KMS-11 (cell line): ENCODE data around the gene DDHD1.
A peak's percentile ranks its signal among the peaks of the same experiment; 100 is the strongest.

Experiments used
- H2AFZ ChIP-seq: fragments of 200-600 bp; sonication (generic); 2 replicates; pipeline ENCODE4 v1.6.1; 2016; ENCODE audit warnings: antibody characterized with exemption, mixed run types, low read depth
- H3K27ac ChIP-seq: fragments of 200-600 bp; sonication (generic); 2 replicates; pipeline ENCODE4 v1.6.1; 2016; ENCODE audit warnings: mild to moderate bottlenecking, mixed run types
- H3K27me3 ChIP-seq: fragments of 200-600 bp; sonication (generic); 2 replicates; pipeline ENCODE4 v1.6.1; 2017; ENCODE audit warnings: mild to moderate bottlenecking, low read depth, mixed run types, moderate library complexity; ENCODE audit not compliant: insufficient read depth
- H3K36me3 ChIP-seq: fragments of 200-600 bp; sonication (generic); 2 replicates; pipeline ENCODE4 v1.6.1; 2017; ENCODE audit warnings: mild to moderate bottlenecking, mixed run types; ENCODE audit not compliant: insufficient read depth
- H3K4me1 ChIP-seq: fragments of 200-600 bp; sonication (generic); 2 replicates; pipeline ENCODE4 v1.6.1; 2016; ENCODE audit warnings: mild to moderate bottlenecking, low read depth, mixed run types; ENCODE audit not compliant: poor library complexity, severe bottlenecking
- H3K4me2 ChIP-seq: fragments of 200-600 bp; sonication (generic); 2 replicates; pipeline ENCODE4 v1.7.0; 2016; ENCODE audit warnings: mild to moderate bottlenecking, mixed run types
- H3K4me3 ChIP-seq: fragments of 200-600 bp; sonication (generic); IDR thresholded peaks from 2 replicates; pipeline ENCODE4 v1.6.1; 2017; ENCODE audit warnings: low read depth, low read length, mixed read lengths; ENCODE audit not compliant: insufficient read depth
- H3K79me2 ChIP-seq: fragments of 200-600 bp; sonication (generic); 2 replicates; pipeline ENCODE4 v1.6.1; 2016; ENCODE audit warnings: low read depth, mixed run types; ENCODE audit not compliant: insufficient read depth
- H3K9ac ChIP-seq: fragments of 200-600 bp; sonication (generic); 2 replicates; pipeline ENCODE4 v1.6.1; 2016; ENCODE audit warnings: mild to moderate bottlenecking, mixed run types
- H4K20me1 ChIP-seq: fragments of 200-600 bp; sonication (generic); 2 replicates; pipeline ENCODE4 v1.6.1; 2016; ENCODE audit warnings: mild to moderate bottlenecking, mixed run types; ENCODE audit not compliant: insufficient read depth
- TF ChIP-seq, protein P1 (sequence below): fragments of 200-600 bp; sonication (generic); conservative IDR thresholded peaks from 2 replicates; pipeline ENCODE4 v1.6.1; 2017; ENCODE audit warnings: low read depth, mild to moderate bottlenecking, antibody characterized with exemption, low read length, moderate library complexity, mixed read lengths

Gene DDHD1

DNA sequence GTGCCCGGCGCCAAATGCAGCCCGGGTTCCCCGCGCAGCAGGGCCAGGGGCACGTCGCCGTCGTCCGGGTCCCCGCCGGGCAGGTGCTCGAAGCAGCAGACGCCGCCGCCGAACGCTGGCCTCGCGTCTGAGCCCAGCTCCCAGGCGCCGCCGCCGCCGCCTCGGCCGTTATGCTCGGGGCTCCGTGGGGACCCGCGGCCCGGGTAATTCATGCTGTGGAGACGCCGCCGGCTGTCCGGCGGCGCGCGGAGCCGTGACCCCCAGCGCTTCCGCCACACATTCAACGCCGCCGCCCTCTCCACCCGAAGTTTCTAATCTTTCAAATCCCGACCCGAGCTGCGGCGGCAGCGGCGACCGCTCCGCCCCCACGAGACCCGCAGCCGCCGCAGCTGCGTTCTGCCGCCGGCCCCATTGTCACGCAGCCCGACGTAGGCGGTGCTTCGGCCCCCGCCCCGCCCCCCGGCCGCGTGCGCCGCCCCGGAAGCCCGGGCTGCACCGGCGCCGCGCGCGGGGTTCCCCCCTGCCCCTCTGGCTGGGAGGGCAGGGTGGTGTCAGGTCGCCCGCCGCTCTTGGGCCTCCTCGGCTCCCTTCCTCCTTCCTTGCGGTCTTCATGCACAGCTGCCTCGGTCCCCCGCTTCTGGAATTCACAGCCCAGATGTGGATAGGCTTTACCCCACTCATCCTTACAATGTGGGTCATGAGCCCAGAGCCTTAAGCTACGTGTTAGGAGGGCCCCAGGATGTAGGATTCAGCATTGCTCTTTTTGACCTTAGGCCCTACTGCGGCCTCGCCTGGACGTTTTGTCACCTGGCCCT is at the start of gene DDHD1:
DDHD1 (minus strand) TSS at position 437 of the 815 bp plus-strand sequence; CDS start at position 212, 225 bp downstream.
- Histone ChIP-seq H3K36me3 (no peaks in the 10 kb centered on the region), H3K27ac (peak within 1 kb of the TSS; percentile 68), H3K4me2 (peak within 1 kb of the TSS; percentile 66), H3K4me1 (peaks cover 31% of the 10 kb centered on the region), H3K79me2 (peaks cover 41% of the 10 kb centered on the region), H4K20me1 (peaks cover 7% of the 10 kb centered on the region; the same call in 1 of the 2 replicates), H3K9ac (peak within 1 kb of the TSS; percentile 73), H2AFZ (peak within 1 kb of the TSS; percentile 79), H3K27me3 (no peaks in the 10 kb centered on the region), H3K4me3 (no peak within 1 kb of the TSS)
- TF ChIP-seq, protein P1, sequence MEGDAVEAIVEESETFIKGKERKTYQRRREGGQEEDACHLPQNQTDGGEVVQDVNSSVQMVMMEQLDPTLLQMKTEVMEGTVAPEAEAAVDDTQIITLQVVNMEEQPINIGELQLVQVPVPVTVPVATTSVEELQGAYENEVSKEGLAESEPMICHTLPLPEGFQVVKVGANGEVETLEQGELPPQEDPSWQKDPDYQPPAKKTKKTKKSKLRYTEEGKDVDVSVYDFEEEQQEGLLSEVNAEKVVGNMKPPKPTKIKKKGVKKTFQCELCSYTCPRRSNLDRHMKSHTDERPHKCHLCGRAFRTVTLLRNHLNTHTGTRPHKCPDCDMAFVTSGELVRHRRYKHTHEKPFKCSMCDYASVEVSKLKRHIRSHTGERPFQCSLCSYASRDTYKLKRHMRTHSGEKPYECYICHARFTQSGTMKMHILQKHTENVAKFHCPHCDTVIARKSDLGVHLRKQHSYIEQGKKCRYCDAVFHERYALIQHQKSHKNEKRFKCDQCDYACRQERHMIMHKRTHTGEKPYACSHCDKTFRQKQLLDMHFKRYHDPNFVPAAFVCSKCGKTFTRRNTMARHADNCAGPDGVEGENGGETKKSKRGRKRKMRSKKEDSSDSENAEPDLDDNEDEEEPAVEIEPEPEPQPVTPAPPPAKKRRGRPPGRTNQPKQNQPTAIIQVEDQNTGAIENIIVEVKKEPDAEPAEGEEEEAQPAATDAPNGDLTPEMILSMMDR = no peak

DNA sequence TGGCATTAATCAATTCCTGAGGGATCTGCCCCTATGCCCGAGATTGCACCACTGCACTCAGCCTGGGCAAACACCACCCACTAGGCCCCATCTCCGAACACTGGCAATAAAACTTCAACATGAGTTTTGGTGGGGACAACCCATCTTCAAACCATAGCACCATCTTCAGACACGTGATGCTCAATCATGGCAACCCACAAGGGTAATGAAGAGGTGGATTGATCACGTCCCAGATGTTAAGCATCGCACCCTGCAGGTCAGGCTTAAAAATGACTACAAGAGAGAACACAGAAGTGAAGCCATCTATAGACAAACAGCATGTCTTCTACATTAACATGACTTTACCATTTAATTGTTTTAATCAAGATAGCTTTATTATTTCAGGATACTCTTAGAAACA is 42.8 kb upstream of the DDHD1 start:
- TF ChIP-seq, protein P1 = no peak
- no peaks in the 10 kb centered on the region for H3K36me3 ChIP-seq
- no peak overlapping the region for H3K9ac ChIP-seq
- H2AFZ ChIP-seq = no peak overlapping the region
- no peak overlapping the region for H3K4me2 ChIP-seq
- H3K4me1 ChIP-seq = no peaks in the 10 kb centered on the region
- H3K79me2 ChIP-seq = no peaks in the 10 kb centered on the region
- no peak overlapping the region for H3K4me3 ChIP-seq
- no peak overlapping the region for H3K27ac ChIP-seq
- no peaks in the 10 kb centered on the region for H4K20me1 ChIP-seq
- H3K27me3 ChIP-seq = no peaks in the 10 kb centered on the region

DNA sequence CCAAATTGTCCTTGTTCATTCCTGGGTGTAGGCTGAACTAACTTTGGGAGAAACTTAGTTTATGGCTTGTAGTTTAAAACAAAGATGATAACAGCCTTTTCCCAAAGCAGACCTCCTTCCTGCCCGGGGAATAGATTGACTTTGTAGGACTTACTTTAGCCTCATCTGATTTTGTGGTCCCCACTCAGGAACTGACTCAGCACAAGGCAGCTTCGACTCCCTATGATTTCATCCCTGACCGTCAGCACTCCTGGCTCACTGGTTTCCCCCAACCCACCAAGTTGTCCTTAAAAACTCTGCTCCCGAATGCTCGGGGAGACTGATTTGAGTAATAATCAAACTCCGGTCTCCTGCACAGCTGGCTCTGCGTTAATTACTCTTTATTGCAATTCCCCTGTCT is 40.1 kb upstream of the DDHD1 start:
- Histone ChIP-seq H4K20me1 (no peaks in the 10 kb centered on the region), H3K4me3 (no peak overlapping the region), H3K4me2 (no peak overlapping the region), H3K4me1 (no peaks in the 10 kb centered on the region), H2AFZ (no peak overlapping the region), H3K36me3 (no peaks in the 10 kb centered on the region), H3K79me2 (no peaks in the 10 kb centered on the region), H3K9ac (no peak overlapping the region), H3K27me3 (no peaks in the 10 kb centered on the region), H3K27ac (no peak overlapping the region)
- TF ChIP-seq, protein P1 = no peak

DNA sequence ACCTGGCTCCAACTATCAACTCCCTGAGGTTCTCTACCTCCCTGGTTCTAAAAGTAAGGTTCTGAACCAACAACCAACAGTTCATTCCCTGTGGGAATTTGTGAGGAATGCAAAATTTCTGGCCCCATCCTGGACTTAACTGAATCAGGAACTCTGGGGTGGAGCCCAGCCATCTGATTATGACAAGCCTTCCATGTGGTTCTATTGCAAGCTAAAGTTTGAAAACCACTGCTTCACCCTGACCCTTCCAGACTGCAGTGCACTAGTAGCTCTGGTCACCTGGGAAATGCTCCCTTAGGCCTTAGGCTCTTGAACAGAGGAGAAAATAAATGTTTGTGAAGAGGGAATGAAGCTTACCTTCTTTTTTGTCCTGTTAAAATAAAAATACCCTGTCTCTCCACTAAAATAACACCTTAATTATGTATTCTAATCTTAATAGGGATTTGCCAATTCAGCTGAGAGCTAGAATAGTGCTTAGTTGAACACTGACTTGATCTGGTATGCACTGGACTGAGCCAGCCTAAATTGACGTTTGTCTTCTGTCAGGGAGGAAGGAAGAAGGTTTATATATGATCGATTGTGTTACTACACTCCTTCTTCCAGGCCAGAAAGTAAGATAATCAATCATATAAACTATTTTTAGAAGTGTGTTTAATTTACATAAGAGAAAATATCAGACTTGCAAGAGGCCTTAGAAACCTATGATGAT is 39.1 kb upstream of the DDHD1 start:
- H3K4me2 ChIP-seq = no peak overlapping the region
- H3K9ac ChIP-seq = no peak overlapping the region
- H3K4me1 ChIP-seq = no peaks in the 10 kb centered on the region
- no peaks in the 10 kb centered on the region for H3K36me3 ChIP-seq
- H3K4me3 ChIP-seq = no peak overlapping the region
- H2AFZ ChIP-seq = no peak overlapping the region
- no peak overlapping the region for H3K27ac ChIP-seq
- TF ChIP-seq, protein P1 = no peak
- no peaks in the 10 kb centered on the region for H3K79me2 ChIP-seq
- H3K27me3 ChIP-seq = no peaks in the 10 kb centered on the region
- no peaks in the 10 kb centered on the region for H4K20me1 ChIP-seq
